NCI-H460 (cell line): ENCODE data around the gene TMEM131. TPM values are rescaled to one million over a fixed set of nuclear protein-coding genes. Genes with fewer than 3 reads are reported as not detected.
A peak's percentile ranks its signal among the peaks of the same experiment; 100 is the strongest.

Experiments used
- DNase-seq: peaks from one replicate; pipeline ENCODE4 v3.0.0-alpha.2; 2016; ENCODE audit warnings: low read depth; ENCODE audit errors: extremely low read depth
- total RNA-seq: library from RNA; depleted of rRNA; stranded (reverse); fragments of >200 nt; shearing (Covaris generic); gene quantifications from 2 replicates; pipeline ENCODE4 v1.2.3, GENCODE V29; 2014

The TMEM131 gene
- total RNA-seq, 1 experiment from 2014 or later = 23.9 TPM

DNA sequence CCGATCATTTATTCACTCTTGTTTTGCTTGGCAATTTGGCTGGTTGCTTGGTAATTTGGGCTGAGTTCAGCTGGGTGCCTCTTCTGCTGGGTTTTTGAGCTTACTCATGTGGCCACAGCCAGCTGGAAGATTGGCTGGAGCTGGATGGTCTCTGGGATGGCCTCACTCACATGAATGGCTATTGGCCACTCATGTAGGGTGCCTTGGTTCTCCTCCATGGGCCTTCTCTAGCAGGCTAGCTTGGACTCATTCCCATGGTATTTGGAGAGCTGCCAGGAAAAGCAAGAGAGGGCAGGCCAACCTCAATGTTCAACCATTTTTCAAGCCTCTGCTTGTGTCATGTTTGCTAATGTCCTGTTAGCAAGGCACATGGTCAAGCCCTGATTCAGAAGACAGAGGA, 265.5 kb downstream of the TMEM131 start:
- DNase-seq = peak; percentile 7

DNA sequence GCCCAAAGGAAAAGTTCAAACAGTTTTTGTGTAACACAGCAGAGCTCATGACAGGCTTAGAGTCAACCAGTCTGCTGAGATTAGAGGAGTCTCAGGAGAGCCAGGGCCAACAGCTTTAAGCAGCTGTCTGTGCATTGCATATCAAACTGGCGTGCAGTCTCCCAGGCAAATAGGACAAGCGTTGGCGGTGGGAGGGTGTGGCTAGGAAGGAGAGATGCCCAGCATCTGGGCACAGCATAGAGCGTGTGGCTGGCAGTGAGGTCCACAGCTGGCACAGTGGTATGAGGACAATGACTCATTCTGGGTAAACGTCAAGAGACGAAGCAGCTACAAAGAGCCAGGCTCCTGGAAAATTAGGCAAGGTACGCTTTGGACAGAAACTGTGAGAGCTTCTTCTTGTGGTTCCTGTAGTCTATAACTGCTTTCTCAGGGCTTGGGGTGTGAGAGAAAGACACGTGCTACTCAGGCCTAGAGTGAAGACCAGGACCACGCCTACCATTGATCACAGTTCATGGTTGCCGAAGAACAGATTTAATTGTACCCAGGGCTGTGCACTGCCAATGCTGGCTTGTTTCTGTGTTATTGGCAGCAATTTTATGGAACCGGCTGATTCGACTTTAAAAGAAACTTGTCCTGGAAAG, 267.5 kb downstream of the TMEM131 start:
- peak; percentile 8 for DNase-seq

DNA sequence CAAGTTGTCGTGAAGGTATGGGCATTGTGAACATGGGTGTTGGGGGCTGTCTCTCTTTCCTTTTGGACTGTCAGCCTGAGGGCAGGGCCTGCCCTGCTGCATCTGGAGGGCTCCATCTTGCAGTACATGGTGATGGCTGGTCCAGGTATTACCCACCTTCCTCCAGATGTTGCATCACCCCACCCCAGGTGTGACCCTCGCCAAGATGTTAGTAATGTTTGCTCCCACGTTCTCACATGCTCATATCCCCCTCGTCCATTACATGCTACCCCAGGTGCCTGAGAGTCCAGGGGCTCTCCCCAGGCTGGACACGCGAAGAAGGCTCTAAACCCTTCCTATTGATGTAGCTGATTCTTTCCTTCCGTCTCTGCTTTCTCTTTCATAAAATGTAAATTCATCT, 268.5 kb downstream of the TMEM131 start:
- DNase-seq = no peak

DNA sequence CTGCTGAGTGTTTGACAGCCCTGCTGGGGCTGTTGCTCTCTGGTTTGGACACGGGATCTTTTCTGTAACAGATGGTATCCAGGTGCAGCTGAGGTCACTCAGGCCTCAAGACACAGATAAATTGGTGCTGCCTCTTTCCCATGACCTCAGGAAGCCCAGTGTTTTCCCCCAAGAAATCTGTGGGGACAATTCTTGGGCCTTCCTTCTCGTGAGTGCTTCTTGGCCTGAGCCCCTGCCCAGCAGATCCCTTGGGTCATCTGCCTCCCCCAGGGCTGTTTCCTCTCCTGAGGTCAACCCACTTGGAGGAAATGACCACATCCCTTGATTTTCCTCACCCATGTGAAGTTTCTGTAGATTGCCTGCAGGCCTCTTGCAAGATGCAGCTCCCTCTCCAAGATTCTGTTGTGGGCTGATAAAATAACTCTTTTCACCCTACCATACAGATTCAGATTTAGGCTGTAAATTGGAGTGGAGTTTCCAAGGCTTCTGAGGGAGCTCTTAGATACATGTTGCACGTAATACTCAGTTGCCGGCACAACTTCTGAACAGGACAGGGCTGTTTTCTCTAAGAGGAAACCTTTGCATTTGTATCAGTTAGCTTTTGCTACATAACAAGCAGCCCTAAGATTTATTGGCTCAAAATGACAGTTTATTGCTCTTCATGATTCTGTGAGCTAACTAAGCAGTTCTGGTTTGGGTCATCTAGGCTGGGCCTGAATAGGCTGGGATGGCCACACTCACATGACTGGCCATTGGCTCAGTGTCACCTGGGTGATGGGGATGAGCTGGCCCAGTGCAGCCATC, 269.3 kb downstream of the TMEM131 start:
- DNase-seq = no peak

DNA sequence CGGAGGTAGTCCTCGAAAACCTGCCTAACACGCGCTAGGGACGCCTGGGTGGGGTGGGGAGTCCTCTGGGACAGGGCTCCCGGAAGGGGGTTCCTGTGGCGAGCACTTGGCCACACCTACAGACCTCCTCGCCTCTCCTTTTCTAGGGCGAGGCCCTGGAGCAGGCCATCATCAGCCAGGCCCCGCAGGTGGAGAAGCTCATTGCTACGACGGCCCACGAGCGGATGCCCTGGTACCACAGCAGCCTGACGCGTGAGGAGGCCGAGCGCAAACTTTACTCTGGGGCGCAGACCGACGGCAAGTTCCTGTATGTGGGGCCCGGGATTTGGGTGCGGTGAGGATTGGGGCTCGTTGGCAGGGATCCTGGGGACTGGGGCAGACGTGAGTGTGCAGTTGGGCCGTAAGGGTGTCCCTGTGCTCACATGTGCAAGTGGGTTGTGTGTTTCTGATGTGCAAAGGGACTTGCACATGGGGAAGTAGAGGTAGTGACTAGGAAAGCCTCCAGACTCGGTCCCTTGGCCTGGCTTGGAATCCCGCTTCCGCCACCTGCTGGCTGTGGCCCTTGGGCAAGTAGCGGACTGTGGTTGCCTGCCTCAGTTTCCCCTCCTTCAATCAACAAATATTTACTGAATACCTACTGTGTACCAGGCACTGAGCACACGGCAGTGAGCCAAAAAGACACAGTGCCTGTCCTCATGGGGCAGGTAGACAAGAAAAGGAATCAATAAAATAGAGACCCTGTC, 270.6 kb downstream of the TMEM131 start:
- no peak for DNase-seq

DNA sequence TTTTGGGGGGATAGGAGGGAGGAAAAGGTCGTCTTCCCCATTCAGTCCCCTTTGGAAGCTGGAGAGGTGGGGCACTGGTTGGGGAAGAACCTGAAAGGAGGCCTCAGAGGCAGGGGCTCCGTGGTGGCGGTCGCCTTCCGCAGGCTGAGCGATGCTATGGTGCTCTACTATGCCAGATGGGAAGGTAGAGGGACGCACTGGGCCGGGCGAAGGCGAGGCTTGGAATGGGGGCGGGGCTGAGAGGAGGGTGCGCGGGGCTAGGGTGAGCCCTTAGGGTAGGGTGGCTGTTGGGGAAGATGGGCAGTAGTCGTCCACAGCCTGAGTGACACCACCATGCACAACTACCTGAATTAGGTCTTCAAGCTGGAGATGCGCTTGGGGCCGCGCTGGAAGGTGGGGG, 271.2 kb downstream of the TMEM131 start:
- DNase-seq = no peak

DNA sequence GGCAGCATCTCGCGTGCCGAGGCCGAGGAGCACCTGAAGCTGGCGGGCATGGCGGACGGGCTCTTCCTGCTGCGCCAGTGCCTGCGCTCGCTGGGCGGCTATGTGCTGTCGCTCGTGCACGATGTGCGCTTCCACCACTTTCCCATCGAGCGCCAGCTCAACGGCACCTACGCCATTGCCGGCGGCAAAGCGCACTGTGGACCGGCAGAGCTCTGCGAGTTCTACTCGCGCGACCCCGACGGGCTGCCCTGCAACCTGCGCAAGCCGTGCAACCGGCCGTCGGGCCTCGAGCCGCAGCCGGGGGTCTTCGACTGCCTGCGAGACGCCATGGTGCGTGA, 271.7 kb downstream of the TMEM131 start:
- DNase-seq = no peak

DNA sequence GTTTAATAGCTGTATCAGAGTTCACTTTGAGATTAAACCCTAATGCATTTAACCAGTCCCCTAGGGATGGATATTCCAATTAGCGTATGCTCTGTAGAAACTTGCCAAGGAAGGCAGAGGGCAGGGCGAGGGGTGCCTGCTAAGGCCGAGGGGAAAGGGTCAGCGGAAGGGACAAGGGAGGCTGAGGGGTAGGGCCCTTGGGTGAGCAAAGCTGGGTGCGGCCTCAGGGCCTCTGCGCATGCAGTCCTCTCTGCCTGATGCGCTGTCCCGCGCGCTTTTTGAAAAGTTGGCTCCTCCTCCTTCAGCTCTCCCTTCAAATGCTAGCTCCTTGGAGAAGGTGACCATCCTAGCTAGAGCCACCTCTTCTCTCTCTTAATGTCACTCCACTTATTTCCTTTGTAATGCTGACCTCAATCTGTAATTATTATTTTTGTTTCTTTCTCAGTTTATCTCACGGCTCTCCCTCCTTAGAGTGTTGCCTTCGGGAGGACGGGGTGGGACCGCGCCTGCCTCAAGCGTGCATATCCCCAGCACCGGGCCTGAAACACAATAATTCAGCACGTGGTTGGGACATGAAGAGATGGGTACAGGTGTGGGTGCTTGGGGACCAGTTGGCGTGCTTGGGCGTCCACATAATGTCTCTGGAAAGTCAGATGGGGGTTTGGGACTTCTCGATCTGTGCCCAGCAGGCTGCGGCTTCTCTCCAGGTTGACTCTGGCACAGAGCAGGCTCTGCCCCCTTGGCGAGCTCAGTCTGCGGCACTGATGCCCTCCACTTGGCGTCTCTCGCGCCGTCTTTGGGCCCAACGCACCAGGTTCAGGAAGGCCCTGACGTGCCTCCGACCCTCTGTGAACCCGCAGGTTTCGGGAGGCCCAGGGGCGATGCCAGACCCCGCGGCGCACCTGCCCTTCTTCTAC, 272.3 kb downstream of the TMEM131 start:
- DNase-seq = no peak

DNA sequence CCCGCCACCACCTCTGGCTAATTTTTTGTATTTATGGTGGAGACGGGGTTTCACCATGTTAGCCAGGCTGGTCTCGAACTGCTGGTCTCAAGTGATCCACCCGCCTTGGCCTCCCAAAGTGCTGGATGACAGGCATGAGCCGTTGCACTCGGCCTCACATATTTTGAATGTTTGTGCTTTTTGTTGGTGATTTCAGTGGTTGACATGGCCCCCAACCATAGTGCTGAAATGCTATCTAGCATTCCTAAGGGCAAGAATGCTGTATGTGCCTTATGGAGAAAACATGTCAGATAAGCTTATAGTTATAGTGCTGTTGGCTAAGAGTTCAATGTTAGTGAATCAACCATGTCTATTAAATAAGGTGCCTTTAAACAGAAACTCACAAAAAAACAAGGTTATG, 273.5 kb downstream of the TMEM131 start:
- no peak for DNase-seq

DNA sequence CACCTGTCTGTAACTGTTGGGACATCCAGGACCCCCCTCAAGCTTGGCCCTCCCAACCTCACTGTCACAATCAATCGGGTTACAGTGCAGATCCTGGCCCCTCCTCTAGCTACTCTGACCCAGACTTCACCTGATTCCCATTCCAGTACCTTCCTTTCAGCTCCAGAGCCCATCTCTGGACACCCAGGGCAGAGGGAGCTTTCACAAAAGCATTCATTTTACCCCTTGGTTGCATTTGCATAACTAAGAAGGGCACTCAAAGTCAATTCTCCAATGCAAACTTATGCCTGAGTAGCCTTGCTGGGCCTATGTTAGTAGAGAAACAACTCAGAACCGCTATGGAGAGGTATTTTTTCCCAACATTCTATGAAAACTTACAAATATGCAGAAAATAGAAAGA, 275.0 kb downstream of the TMEM131 start:
- DNase-seq = no peak

DNA sequence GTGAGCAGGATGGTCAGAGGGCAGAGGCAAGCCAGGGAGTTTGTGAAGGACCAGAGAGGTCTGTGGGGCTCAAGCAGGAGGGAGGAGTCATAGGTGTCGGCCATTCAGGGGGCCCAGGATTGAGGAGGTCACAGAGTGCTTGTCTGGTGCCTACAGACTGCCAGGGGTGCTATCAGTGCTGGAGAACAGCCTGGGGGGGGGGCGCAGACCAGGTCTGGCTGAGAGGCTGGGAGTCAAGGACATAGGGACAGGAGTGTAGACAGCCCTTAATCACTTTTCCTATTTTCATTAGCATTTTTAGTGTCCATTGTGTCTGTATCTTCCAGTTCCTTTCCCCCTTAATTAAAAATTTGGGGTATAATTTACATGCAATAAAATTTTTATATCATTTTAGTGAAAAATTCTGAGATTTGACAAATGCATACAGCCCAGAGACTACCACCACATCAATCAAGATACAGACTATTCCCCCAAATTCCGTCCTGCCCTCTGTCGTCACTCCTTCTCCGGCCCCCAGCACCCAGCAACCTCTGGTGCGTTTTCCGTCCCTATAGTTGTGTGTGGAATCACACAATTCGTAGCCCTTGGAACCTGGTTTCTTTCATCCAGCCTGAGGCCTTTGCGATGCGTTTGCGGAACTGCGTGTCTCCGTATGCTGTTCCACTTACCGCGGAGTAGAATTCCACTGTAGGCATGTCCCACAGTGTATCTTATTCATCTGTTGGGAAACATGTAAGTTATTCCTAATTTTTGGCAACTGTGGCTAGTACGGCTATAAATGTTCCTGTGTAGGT, 276.2 kb downstream of the TMEM131 start:
- DNase-seq = no peak

DNA sequence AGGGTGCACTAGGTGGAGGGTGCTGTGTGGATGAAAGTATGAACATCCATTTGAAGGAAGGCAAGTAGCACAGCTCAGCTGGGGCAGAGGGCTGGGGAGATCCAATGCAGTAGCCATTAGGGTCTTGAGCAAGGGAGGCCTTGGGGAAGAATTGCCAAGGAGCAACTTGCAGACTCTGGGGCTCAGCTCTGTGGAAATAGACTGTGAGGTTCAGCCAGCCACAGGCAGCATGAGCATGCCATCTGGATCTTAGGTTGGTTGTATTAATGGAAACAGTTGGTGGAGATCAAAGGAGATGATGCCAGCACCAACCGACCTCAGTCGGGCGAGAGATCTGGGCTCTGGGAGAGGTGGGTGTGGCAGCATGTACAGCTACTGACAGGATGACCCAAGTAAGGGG, 276.8 kb downstream of the TMEM131 start:
- DNase-seq = no peak

DNA sequence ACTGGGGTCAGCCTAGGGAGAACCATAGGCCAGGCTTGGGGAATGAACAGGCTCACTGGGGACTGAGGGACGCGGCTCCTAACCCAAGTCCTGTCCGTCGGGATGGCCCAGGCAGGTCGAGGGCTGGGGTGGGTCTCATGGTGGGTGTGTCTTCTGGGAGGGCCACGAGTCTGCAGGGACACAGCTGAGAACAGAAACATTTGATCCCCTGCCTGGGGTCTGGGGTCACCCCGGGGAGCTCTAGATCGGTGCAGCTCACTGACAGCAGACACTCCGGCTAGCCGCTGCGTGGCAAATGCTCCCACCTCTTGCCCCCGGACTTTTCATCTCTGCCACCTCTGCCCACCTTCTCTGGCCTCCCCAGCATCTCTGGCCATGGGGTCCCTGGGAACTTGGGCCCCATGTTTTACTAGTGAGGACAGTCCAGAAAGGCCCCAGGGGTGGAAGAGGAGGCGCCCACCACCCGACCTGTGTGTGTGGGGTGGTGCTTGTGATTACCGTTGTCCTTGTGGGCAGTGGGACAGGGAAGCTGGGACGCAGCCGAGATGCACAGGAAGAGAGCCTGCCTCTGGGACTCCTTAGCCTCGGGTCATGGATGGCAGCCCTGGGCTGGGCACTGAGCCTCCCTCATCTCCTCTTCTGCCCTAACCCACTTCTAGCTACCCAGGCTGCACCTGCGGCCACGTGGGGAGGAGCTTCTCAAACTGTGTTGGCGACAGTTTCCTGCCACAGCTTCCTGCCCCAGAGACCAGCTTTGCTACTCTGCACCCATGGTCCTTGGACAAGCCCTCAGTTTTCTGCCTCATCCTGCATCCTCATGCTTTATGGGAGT, 277.5 kb downstream of the TMEM131 start:
- DNase-seq = no peak

DNA sequence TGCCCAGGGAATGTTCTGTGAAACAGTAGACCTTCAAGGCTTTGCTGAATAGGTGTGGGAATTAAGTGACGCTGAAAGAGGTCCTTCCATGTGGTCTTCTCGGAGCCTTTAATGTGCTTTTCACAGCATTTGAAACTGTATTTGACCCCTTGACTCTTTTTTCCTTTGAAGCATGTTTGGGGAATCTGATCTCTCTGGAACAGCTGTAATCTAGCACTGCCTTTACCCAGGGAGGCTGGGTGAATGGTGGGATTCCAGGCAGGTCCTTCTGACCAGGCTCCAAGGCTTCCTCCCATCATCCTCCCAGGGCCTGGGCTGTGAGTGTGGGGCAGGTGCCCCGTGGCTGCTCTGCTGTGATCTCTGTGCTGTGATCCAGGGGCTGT, 278.1 kb downstream of the TMEM131 start:
- DNase-seq = no peak

DNA sequence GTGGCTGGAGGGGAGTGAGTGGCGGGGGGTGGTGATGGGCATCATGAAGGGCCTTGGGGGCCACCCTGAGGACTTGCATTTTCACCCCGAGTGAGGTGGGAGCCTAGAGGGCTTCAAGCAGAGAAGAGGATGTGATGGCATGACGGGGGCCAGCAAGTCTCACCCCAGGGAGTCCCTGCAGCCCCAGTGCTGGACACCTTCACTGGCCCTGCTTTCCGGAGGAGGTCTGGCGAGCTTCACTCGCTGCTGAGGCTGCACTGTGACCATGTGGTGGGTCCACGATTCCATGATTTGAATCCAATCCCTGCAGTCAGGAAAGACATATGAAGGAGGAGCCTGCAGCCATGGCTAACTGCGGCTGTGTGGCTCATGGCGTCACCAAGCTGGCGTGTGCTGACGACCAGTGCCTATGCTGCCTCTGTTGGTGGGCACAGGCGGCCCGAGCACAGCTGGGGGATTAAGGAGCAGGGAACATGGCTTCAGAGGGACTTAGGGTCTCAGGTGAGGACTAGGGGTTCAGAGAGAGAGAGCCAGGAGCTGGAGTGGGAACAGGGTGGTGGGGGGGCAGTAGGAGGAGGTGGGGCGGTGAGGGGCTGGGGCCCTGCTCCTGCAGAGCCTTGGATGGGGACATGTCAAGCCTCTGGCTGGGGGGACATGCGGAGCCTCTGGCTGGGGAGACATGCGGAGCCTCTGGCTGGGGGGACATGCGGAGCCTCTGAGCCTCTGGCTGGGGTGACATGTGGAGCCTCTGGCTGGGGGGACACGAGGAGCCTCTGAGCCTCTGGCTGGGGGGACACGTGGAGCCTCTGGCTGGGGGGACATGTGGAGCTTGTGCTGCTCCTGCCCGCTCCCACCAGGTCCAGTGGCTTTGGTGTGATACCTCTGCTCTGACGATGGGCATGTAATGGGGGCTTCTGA, 278.8 kb downstream of the TMEM131 start:
- no peak for DNase-seq

DNA sequence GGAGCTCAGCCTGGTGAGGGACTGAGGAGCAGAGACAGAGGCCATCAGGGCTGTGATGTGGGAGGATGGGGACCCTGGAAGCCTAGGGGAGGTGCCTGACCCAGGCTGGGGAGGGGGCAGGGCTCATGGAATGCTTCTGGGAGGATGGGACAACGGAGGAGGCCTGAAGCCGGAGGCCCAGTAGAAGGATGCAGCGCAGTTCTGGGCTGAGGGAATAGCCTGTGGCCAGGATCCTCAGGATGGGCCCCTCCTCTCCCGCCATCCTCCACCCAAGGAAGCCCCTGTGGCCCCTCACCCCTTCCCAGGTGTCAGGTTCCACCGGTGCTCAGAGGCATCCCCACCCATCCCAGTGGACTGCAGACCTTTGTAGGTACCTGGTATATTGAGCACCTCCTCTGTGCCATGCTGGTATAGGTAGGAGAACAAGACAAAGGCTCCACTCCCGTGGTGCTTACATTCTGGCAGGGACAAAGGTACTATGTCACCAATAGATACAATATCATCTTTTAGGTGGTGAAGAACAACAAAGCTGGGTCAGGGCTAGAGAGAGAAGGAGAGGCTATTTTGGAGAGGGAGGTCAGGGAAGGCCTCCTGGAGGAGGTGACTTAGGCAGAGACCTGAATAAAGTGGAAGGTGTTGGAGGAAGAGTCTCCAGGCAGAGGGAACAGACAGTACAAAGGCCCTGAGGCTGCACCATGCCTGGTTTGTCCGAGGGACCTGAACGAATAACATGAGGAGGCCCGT, 279.6 kb downstream of the TMEM131 start:
- DNase-seq = no peak

DNA sequence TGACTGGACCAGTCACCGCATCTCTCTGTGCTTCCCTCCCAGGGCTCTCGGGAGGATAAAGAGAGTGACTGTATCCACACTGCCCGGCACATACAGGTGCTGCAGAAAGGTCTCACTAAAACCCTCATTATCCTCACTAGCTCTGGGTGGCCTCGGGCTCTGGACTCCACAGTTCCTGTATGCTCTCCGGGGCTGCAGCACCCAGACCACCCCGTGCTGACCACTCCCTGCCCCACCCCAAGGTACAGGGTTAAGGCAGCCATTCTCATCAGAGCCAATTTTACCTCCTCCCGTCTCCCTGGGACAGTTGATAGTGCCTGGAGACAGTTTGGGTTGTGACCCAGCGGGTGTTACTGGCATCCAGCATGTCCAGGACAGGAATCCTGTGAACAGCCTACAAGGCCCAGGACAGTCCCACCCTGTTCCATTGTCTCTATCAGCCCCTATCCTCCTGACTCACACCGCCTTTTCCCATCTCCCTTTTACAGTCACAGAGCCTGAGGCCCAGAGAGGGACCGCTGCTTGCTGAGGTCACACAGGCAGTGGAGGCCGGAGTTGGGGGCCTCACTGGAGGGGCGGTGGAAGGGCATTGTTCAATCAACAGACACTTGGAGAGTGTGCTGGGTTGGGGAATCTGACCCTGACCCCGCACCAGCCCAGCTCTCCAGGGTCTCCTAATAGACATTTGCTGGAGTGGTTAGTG, 280.6 kb downstream of the TMEM131 start:
- DNase-seq = no peak
